Left hindlimb (tissue), 1 donor: ENCODE data around the gene CDKAL1.

Experiments
- DNase-seq: peaks from one replicate; pipeline ENCODE4 v3.0.0-alpha.2; 2018

The CDKAL1 gene

DNA sequence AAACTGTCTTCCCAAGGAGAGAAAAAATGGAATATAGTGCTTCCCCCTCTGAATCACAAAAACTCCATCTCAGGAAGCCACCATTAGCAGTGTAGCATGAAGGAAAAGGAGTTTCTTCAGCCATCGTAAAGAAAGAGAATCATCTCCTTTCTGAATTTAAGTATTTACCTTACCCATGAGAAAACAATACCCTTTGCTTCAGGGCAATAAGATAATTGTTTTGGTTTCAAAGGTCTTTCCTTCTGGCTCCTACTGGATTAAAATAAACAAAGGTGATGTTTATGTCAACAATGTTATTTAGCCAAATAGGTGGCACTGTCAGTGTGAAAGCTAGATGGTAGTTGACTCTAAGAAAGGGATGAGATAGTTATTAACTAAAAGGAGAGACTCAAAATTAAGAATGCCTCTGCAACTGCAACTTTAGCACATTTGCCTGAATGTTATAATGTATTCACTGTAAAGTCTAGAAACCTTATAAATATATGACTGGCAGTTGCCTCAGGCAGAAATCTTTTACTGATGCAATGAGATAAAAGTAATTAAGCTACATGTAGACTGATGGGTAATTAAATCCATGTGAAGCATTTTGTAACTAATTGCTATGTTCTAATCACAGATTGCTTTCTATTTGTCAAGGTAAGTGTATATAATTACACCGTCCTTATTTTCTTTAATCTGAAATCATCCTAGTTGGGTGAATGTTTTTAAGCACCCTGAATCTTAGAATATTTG, 399.0 kb downstream of the CDKAL1 start:
- no peak for DNase-seq

DNA sequence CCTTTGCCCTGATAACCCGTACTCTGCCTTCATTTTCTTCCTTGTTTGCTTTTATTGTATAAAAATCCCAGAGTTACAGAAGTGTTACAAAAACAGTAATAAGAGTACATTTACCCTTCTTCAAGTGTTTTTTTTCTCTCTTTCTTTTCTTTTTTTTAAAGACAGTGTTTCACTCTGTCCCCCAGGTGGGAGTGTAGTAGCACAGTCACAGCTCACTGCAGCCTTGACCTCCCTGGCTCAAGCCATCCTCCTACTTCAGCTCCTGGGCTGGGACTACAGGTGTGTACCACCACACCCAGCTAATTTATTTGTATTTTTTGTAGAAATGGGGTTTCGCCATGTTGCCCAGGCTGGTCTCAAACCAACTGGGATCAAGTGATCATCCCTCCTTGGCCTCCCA, 402.7 kb downstream of the CDKAL1 start:
- DNase-seq: no peak

DNA sequence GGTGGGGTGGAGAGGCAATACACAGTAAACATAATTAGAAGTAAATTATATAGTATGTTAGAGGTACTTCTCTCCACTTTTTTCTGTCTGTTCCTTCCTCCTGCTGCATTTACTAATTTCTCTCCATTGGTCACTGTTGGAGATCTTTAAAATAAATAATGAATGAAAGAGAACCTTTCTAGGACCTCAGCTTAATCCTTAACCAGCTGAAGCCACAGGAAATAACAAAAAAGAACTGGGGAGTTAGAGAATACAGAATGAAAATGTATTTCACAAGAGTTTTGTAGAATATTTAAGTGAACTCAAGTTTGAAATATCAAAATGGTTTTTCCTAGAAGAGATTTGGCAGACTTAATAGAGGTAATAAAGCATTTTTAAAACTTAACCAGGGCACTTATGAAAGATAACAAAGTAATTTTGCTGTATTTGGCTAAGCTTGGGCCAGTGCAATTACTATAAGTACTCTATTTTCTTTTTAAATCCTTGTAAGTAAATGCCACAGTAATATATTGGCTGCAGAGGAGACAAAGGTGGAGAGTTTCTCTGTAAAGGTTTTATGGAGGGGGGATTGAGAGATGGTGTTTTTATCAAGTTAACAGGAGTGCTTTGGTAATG, 405.0 kb downstream of the CDKAL1 start:
- DNase-seq: no peak

DNA sequence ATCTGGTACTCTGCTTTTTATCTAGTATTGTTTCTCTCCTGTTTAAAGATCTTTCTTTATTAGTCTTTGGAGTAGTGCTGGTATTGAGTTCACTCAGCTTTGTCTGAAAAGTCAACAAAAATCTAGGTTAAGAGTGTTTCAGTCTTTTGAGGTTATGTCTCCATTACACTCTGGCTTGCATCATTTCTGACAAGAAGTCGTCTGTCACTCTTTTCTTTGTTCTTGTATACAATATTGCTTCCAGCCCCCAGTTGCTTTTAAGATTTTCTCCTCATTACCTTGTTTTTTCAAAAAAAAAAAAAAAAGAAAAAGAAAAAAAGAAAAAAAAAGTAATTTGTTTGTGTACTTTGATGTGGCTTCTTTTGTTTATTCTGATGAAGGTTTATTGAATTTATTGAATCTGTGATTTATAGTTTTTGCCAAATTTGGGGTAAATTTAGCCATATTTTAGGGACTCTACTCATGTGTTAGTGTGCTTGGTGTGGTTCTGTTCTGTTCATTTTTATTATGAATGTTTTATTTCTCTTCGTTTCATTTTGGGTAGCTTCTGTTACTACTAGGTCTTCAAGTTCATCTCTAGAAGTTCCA, 408.9 kb downstream of the CDKAL1 start:
- DNase-seq: no peak

DNA sequence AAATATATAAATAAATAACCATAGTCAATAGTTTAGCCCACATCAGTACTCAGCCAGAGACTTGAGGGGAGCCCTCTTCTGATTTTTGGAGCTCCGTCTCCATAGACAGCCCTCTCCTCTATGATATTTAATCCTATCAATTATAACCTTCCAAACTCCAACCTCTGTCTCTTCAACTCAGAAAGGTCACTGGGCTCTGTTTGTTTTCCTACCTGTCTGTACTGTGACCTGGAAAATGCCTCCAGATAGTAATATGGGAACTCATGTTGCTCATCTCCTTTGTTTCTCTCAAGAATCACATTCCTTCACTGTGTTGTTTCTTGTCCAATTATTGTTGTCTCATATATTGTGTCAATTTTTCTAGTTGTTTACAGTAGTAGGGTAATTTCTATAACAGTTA, 409.7 kb downstream of the CDKAL1 start:
- no peak for DNase-seq

DNA sequence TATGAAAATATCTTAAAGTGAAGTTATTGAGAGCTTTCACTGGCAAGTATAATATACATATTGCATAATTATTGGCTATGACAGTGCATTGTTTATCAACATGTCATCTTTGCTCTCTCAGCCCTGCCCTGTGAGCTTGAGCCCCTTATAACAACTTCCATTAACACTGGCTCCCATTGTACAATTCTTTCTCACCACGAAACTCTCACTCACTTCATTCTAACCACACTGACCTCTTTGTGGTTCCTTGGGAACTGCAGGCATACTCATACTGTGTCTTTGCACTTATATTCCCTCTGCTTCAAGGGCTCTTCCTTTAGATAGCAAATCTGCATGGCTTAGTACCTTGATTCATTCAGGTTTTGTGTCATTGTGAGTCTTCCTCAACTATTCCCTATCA, 411.8 kb downstream of the CDKAL1 start:
- no peak for DNase-seq

DNA sequence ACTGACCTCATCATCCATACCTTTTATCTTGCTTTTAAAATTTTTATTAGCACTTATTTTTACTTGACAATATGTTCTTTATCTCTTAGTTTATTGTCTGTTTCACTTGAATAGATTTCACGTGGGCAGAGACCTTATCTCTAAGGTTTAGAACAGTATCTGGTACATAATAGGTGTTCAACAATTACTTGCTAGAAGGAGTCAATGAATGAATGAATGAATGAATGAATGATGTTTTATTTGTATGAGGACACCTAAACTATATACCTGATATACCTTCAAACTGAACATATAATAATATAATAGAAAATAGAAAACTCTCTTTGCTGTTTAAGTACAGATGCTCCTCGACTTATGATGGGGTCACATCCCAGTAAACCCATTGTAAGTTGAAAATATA, 412.6 kb downstream of the CDKAL1 start:
- no peak for DNase-seq

DNA sequence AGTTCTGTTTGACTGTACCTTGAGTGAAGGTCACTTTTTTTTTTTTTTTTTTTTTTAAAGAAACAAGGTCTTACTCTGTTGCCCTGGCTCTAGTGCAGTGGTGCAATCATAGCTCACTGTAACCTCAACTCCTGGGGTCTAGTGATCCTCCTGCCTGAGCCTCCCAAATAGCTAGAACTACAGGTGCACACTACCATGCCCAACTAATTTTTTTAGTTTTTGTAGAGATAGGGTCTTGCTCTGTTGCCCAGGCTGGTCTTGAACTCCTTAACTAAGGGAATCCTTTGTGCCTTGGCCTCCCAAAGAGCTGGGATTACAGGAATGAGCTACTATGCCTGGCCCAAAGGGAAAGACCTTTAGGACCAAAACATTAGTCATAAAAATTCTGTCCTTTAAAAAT, 413.7 kb downstream of the CDKAL1 start:
- no peak for DNase-seq

DNA sequence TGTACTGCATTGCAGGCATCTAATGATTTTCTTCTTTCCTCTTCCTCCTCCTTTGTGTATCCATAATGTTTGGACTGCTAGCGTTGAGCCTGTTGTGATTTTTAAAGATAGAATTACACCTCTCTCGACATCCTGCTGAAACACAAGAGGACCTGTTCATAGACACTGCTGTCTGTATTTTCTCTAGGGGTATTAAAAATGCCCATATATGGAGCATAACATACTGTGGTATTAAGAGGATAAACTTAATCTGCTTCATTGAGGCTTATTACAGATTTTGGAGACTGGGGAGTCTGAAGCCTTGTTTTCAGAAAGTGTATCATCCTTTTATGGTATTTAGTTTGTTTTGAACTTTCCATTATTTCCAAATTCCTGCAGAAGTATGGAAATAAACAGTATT, 414.3 kb downstream of the CDKAL1 start:
- no peak for DNase-seq

DNA sequence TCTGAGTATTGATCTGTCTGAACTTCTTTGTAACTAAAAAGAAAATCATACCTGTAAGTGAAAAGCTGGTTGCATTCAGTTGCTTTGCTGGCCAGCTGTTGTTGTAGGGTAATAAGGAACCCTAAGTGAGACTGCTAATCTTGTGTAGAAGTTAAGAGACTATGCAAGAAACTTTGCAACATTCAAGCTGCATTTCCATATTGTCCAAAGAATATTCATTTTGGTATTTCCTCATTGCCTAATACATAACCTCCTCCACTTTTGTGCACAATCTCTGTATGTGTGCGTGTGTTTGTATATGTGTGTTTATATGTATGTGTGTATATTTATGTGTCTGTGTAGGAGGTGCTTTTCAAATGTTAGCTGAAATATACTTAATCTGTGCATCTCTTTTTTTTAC, 414.9 kb downstream of the CDKAL1 start:
- no peak for DNase-seq

DNA sequence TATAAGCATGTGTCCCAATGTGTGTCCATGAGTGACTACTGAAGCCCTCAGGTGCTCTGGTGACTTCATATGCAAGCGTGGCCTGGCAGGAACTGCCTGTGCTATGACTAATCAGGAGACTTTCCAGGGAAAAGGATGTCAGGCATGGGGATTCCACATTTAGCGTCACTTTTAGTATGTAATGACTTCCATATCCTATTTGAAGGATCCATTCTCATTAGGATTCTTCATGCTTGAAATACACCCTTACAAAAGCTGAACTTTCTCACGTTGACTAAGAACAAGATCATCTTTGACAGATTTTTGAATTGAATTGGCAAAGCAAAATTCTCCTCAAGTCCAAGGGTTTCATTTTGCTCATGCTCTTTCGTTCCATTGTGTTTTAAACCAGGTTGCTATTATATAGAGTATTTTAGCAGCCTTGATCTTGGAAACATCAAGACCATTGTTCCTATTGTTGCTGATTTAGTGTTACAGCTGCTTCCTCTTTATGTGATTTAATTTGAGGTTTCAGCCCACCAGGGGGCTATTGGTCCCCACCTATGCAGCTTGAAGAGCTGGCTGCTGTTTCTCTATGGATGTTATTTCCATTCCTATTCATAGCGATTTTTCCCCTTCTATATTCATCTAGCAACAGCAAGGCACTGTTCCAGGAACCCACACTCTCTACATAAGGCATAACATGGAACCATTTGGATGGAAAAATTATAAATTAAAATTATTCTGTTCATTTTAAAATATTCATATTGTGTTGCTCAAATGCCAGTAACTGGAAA, 418.6 kb downstream of the CDKAL1 start:
- DNase-seq: peak; percentile 56

DNA sequence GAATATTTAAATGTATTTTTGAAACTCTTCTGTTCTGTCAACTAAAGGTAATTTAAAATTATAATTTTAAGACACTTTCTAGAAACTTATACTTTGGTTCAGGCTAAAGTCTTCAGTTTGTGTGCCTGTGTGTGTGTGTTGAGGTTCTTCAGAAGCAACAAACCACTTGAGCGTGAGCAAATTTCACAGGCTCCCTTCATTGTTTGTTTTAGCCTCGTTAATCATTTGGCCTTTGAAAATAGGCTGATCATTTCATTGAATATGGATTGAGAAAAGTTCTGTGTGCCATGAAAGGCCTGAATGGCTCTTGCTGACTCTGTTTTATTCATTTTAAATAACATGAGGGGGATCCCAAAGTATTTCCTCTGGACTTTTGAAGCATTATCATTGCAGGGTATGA, 420.1 kb downstream of the CDKAL1 start:
- DNase-seq: no peak

DNA sequence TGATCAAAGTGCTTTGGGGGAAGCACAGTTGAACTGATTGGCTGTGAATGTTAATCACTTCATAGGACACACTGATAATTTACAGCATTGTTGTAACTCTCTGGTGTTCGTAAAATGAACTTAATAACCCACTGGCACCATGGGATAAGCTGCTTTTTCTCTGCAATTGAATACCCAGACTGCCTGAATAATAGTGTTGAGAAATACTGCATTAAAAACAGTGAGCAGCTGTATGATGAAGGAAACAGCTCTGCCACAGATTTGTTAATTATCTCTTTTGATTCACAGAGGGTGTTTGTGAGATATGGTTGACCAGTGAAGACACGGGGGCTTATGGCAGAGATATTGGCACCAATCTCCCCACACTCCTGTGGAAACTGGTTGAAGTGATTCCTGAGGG, 420.9 kb downstream of the CDKAL1 start:
- DNase-seq: no peak

DNA sequence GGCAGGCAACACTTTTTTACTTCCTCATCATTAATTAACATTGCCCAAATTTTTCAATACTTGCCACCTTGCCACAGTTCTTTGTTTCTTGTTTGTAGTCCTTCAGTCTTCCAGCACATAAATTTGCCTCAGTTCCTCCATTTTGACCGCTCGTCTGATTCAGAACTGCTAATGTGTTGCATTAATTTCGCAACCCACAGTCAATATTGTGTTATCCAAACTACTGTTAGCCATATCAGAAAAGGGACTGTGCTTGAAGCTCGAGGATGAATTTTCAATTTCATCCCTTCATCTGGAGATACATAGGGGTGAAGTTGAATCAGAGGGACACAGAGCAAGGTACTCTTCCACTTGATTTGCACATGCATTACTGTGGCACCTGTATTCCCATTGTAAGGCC, 421.5 kb downstream of the CDKAL1 start:
- DNase-seq: no peak

DNA sequence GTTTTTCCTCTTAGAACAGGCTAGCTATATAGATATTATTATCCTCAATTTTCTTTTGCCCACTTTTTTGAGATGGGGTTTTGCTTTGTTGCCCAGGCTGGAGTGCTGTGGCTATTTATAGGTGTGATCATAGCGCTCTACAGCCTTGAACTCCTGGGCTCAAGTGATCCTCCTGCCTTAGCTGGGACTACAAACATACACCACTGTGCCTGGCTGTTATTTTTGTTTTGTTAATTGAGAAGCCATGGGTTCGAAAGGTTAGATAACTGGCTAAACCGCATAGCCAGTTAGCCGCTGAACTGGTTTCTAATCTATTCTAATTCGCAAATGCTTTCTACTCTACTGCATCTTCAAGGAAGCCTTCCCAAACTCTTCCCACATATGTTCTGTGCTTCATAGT, 425.8 kb downstream of the CDKAL1 start:
- no peak for DNase-seq

DNA sequence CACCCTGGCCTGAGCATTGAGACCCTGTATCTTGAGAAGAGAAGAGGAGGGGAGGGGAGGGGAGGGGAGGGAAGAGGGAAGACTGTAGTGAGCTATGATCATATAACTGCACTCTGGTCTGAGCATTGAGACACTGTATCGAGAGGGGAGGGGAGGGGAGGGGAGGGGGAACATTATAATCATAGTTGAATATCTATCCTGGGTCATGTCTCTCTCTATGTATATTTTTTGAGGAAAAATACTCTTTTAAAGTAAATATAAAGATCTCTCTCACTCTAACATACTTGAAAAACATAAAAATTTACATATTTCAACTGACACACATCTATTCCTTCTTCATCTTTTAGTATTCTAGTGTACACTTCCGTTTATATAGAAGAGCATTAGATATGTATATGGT, 431.0 kb downstream of the CDKAL1 start:
- no peak for DNase-seq

DNA sequence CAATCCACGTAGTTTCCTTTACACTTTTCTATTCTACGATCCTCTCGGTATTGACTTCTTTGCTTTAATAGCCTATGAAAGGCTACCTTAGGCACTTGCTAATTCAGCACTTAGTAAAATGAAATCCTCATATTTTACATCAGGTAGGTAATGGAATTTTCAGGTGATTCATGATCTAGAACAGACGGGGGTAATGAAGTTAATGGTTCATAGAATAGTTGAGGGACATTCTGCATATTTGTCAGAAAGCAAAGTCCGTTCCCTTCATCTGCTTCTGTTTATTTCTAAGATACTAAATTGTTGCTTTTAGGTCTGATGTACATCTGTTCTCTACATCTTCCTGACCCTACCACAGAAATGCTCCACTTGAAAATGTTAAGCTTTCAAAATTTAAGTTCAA, 431.7 kb downstream of the CDKAL1 start:
- DNase-seq: no peak

DNA sequence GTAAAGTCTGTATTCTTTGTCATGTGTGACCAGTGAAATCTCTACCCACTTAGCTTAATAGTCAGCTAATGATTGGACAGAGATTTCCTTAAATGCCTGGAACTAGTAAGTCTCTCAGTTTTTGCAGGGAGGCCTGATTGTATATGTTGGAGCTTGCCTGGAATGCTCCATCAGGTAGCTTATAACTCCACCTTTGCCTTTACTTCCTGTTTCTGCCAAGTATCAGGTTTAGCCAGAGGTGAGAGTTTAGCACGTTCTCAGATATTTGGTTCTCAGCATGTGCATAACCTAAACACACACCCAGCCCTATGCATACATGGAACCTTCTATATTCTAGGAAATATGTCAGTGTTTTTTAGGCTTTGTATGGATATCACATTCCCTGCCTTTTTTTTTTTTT, 435.3 kb downstream of the CDKAL1 start:
- no peak for DNase-seq

DNA sequence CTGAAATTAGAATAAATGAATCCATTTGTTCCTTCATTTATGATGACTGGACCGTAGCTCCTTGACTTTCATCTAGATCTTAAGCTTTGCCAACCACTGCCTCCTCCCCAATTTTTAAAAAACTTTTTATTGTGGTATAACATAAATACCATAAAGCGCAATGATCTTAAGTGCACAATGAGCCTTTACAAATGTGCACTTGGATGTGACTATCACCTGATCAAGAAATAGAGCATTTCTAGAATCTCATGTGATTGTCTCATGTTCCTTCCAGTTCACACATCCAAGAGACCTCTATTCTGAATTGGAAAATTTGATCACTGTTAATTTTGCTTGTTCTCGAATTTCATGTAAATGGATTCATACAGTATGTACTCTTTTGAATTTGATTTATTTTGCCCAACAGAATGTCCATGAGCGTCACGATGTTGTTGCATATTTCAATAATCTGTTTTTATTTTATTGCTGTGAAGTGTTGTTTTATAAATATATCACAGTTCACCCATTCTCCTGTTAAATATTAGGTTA, 442.2 kb downstream of the CDKAL1 start:
- no peak for DNase-seq

DNA sequence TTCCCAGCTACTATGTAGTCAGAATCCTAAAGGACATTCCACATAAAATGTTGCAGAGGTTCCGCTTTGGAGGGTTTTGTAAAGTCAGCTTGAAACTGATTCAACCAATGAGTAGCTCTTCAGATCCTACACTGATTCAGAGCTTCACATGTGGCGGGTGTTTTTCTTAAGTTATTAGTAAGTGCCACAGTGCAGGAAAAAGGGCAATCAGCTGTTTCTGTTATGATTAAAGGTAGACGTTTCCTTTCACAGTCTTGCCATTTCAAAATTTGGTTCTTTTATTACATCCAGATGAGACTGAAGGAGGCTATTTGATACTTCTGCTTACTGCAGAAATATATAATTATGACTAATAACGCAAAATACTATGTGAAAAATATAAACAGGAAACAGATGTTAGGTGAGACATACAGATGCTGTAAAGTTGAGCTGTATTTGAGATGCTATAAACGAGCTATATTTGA, 443.9 kb downstream of the CDKAL1 start:
- DNase-seq: no peak

DNA sequence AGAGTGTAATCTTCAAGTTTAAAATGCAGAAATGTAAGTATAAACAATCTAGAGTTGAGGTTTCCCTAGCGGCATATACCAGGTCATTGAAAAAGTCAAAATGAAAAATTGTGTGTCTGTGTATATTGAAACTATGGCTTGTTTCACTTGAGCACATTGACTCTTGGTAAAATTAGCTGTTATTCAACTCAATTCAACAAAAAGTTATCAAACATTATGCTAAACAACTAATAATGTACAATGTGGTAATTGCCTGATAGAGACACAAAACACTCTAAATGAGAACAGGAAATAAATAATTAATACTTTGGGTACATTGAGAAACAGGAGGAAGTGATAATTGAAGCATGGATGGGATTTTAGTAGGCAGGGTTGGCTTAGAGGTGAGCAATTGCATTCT, 444.8 kb downstream of the CDKAL1 start:
- no peak for DNase-seq

DNA sequence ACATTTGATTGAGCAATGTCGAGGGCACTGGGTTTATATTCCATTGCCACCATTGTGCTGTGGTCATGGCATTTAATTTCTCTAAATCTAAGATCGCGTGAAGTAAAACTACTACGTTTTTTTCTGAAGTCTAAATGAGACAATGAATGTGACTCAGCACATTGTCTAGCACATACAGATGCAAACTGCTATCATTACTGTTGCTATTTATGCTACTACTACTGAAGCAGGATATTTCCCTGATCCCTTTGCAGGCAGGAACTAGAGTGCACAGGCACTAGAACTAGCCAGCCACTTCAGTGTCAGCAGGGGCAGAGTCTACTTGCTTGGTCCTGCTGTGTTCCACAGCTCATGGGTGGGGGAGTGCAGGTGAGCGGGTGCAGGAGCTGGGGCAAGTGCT, 449.7 kb downstream of the CDKAL1 start:
- DNase-seq: no peak

DNA sequence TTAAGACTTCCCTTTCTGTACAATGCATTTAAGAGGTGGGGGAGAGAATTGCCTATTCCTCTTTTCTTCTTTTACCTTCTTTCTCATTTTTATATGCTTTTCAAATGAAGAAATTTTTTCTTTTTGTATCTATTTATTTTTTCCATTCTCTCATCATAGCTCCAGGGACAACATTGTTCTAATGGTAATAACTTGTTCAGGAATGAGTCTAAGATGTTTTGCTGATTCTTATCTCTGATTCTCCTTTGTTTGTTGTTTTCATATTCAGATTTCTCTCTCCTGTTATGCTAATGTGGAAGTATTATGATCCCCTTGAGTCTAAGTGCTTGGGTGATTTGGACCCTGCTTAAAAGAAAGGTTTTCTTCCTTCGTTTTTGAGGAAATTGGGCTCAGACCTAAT, 451.6 kb downstream of the CDKAL1 start:
- DNase-seq: no peak

DNA sequence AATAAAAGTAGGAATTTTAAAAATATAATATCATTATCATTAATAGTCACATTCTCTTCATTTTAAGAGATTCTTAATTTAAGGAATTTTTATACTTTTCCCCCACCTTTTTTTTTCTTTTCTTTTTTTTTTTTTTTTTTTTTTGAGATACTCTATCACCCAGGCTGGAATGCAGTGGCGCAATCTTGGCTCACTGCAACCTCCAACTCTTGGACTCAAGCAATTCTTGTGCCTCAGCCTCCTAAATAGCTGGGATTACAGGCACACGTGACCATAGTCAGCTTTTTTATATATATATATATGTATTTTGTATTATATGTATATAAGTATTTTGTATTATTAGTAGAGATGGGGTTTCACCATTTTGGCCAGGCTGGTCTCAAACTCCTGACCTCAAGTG, 457.7 kb downstream of the CDKAL1 start:
- DNase-seq: no peak
